CD4-positive, alpha-beta T cell (primary cell): ENCODE measurements around the gene LRRC75A. TPM values are rescaled to one million over a fixed set of nuclear protein-coding genes. Genes with fewer than 3 reads are reported as not detected.
A peak's percentile ranks its signal among the peaks of the same experiment; 100 is the strongest.

Experiments
- ATAC-seq: fragments of 200-7000 bp; cut with Tn5 transposase; one replicate; pipeline ENCODE4 v1.10.0; 2022; ENCODE audit warnings: mild to moderate bottlenecking; ENCODE audit not compliant: poor library complexity
- CTCF ChIA-PET: fragments of 350-600 bp; sonication (Branson Sonifier 250); formaldehyde crosslinking; loops from one replicate; lab custom pipeline; 2021; ENCODE audit warnings: antibody characterized with exemption, inconsistent platforms; lab: Charles Lee
- POLR2A ChIA-PET: fragments of 350-600 bp; sonication (Branson Sonifier 250); formaldehyde crosslinking; loops from one replicate; lab custom pipeline; 2021; ENCODE audit warnings: antibody characterized with exemption, inconsistent platforms; lab: Charles Lee
- DNase-seq, 14 experiments: peaks; one replicate each; pipeline ENCODE4 v3.0.0-alpha.2; 2013 to 2020; ENCODE audit warnings: mixed read lengths in 2 of 14
- H3K27ac ChIP-seq, 2 donors: one replicate each; pipeline versions ENCODE4 v1.5.1 to v1.7.0; 2013; ENCODE audit warnings: low read length in 2 of 2, low read depth in 1 of 2, mild to moderate bottlenecking in 1 of 2
- H3K27me3 ChIP-seq, 2 experiments: 1 replicate in 1 of 2; 2 replicates in 1 of 2; pipeline versions ENCODE4 v1.6.1 to v1.7.0; 2013; ENCODE audit warnings: low read length in 2 of 2, control low read depth in 1 of 2, mild to moderate bottlenecking in 1 of 2, moderate library complexity in 1 of 2; ENCODE audit not compliant: insufficient read depth in 2 of 2, control insufficient read depth in 1 of 2
- H3K36me3 ChIP-seq: one replicate; pipeline ENCODE4 v1.6.1; 2013; ENCODE audit warnings: low read length, control low read depth; ENCODE audit not compliant: insufficient read depth
- H3K4me1 ChIP-seq: one replicate; pipeline ENCODE4 v1.6.1; 2013; ENCODE audit warnings: low read length, control low read depth; ENCODE audit not compliant: insufficient read depth
- H3K4me3 ChIP-seq: one replicate; pipeline ENCODE4 v1.5.1; 2013; ENCODE audit warnings: mild to moderate bottlenecking, low read length, moderate library complexity
- H3K9me3 ChIP-seq, 2 experiments: 1 replicate in 1 of 2; 2 replicates in 1 of 2; pipeline versions ENCODE4 v1.6.1 to v1.7.0; 2013; ENCODE audit warnings: low read length in 2 of 2, mild to moderate bottlenecking in 2 of 2, control low read depth in 1 of 2, moderate library complexity in 1 of 2; ENCODE audit not compliant: control insufficient read depth in 1 of 2, insufficient read depth in 1 of 2
- H3K27ac Mint-ChIP-seq: one replicate; pipeline ENCODE4 v1.8.0; 2020; ENCODE audit warnings: mixed read lengths
- H3K27me3 Mint-ChIP-seq: one replicate; pipeline ENCODE4 v1.8.0; 2021; ENCODE audit warnings: mixed read lengths
- H3K36me3 Mint-ChIP-seq: one replicate; pipeline ENCODE4 v1.8.0; 2021; ENCODE audit warnings: low read depth, mixed read lengths
- H3K4me1 Mint-ChIP-seq: one replicate; pipeline ENCODE4 v1.8.0; 2021; ENCODE audit warnings: low read depth, mixed read lengths
- H3K4me3 Mint-ChIP-seq: one replicate; pipeline ENCODE4 v1.8.0; 2020; ENCODE audit warnings: mild to moderate bottlenecking, mixed read lengths
- H3K9me3 Mint-ChIP-seq: one replicate; pipeline ENCODE4 v1.8.0; 2020; ENCODE audit warnings: mixed read lengths
- intact Hi-C, 2 experiments: fragments of 100-400 bp; cut with DNase I in 1 of 2; cut with micrococcal nuclease in 1 of 2; formaldehyde crosslinking; loops; one replicate each; pipeline versions ENCODE4 v1.15.1 to v1.9.0; 2023 to 2025; cut with DNase I, micrococcal nuclease
- total RNA-seq, 174 experiments: library from RNA in 2 of 174; stranded (reverse) in 2 of 174; gene quantifications; one replicate each; pipeline ENCODE4 v1.2.3 and lab custom pipeline; 2021 to 2026
- TF ChIP-seq, protein P1 (sequence below): fragments of 200-600 bp; IDR thresholded peaks from one replicate; pipeline ENCODE4 v1.8.0; 2022; ENCODE audit warnings: antibody characterized with exemption, mild to moderate bottlenecking

The LRRC75A gene
- total RNA-seq, 2 experiments from 2014 or later = 1.5 to 1.9 TPM

DNA sequence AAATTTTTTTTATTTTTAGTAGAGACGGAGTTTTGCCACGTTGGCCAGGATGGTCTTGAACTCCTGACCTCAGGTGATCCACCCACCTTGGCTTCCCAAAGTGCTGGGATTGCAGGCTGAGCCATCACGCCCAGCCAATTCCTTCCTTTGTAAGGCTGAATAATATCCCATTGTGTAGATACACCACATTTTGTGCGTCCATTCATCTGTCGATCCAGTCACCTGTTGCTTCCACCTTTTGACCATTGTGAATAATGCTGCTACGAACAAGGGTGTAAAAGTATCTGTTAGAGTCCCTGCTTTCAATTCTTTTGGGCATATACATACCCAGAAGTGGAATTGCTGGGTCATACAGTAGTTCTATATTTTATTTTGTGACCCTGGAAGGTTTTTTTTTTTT is 61.3 kb downstream of the LRRC75A start:
- no peaks in the 10 kb centered on the region for H3K27me3 Mint-ChIP-seq
- no peaks in the 10 kb centered on the region for H3K27me3 ChIP-seq
- peaks cover 7% of the 10 kb centered on the region for H3K4me1 ChIP-seq
- no peak overlapping the region for H3K27ac Mint-ChIP-seq
- H3K27ac ChIP-seq = no peak overlapping the region
- POLR2A ChIA-PET = no interaction called here
- no peak overlapping the region for H3K4me3 Mint-ChIP-seq
- intact Hi-C loops = no loop called here
- H3K4me3 ChIP-seq = no peak overlapping the region
- H3K4me1 Mint-ChIP-seq = peaks cover 3% of the 10 kb centered on the region
- no peaks in the 10 kb centered on the region for H3K9me3 Mint-ChIP-seq
- TF ChIP-seq, protein P1, sequence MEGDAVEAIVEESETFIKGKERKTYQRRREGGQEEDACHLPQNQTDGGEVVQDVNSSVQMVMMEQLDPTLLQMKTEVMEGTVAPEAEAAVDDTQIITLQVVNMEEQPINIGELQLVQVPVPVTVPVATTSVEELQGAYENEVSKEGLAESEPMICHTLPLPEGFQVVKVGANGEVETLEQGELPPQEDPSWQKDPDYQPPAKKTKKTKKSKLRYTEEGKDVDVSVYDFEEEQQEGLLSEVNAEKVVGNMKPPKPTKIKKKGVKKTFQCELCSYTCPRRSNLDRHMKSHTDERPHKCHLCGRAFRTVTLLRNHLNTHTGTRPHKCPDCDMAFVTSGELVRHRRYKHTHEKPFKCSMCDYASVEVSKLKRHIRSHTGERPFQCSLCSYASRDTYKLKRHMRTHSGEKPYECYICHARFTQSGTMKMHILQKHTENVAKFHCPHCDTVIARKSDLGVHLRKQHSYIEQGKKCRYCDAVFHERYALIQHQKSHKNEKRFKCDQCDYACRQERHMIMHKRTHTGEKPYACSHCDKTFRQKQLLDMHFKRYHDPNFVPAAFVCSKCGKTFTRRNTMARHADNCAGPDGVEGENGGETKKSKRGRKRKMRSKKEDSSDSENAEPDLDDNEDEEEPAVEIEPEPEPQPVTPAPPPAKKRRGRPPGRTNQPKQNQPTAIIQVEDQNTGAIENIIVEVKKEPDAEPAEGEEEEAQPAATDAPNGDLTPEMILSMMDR = no peak
- H3K9me3 ChIP-seq = no peaks in the 10 kb centered on the region
- peaks cover 52% of the 10 kb centered on the region for H3K36me3 Mint-ChIP-seq
- H3K36me3 ChIP-seq = peaks cover 50% of the 10 kb centered on the region
- CTCF ChIA-PET = no interaction called here
- ATAC-seq = no peak
- no peak for DNase-seq

DNA sequence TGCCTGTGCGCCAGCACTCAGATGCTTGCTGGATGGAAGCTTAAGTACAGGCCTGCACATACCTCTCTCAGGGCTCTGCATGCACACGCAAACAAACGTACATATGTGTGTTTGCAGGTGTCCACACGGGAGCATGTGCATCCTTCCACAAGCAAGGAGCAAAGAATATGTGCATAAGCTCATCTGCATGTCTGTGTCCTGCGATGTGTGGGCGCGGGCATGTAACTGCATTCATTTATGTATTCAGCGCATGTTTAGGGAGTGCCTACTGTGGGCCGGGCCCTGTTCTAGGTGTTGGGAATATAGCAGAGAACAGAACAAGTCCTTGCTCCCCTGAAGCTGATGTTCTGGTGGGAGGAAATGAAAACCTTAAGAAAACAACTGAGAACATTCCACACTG is 62.9 kb downstream of the LRRC75A start:
- POLR2A ChIA-PET = interaction anchor here (0.8 to 1.5 kb wide), 2 partner anchors 12 to 13 kb away, joined by 3 to 5 read pairs; no protein-coding TSS in a partner anchor
- intact Hi-C loops = no loop called here
- H3K4me3 ChIP-seq = no peak overlapping the region
- DNase-seq = no peak
- TF ChIP-seq, protein P1 = no peak
- Mint-ChIP-seq H3K27ac (no peak overlapping the region), H3K36me3 (peaks cover 59% of the 10 kb centered on the region), H3K4me1 (no peaks in the 10 kb centered on the region), H3K4me3 (no peak overlapping the region), H3K27me3 (no peaks in the 10 kb centered on the region), H3K9me3 (no peaks in the 10 kb centered on the region)
- H3K36me3 ChIP-seq = peaks cover 59% of the 10 kb centered on the region
- CTCF ChIA-PET = no interaction called here
- H3K27ac ChIP-seq = no peak overlapping the region
- no peaks in the 10 kb centered on the region for H3K9me3 ChIP-seq
- H3K4me1 ChIP-seq = peaks cover 7% of the 10 kb centered on the region
- ATAC-seq = no peak
- H3K27me3 ChIP-seq = no peaks in the 10 kb centered on the region

DNA sequence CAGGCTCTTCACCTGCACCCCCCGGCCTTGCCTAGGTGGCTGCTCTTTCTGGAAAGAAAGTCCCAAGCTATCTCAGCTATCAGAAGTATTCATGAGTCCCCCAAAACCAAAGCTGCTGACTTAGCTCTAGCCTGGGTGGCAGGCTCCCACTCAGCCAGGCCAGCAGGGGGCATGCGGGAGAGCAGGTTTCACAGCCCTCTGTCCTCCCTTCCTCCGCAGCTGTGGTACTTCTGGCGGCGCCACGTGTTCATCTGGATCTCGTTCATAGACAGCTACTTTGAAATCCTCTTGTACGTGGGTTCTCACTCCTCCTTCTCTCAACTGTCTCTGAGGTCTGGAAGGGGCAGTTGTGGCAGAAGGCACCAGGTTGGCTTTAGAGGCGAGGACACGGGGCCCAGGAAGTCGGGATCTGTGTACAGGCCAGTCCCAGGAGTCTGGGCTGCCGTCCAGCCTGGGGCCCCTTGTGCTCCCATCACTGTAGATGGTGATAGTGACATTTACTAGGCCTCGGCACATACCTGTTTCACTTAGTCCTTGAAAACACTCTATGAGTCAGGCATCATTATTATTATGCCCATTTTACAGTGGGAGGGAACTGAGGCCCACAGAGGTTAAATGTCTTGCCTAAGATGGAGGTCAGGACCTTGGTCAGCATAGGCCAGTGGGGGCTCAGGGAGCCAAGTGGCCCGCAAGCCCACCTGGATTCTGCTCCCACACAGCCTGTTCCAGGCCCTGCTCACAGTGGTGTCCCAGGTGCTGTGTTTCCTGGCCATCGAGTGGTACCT is 63.7 kb downstream of the LRRC75A start:
- Histone ChIP-seq H3K4me3 (no peak overlapping the region), H3K4me1 (peaks cover 9% of the 10 kb centered on the region), H3K27ac (no peak overlapping the region), H3K27me3 (no peaks in the 10 kb centered on the region), H3K36me3 (peaks cover 57% of the 10 kb centered on the region), H3K9me3 (no peaks in the 10 kb centered on the region)
- CTCF ChIA-PET = interaction anchor here (1.0 to 1.4 kb wide), 4 partner anchors 9 to 93 kb away, joined by 3 to 6 read pairs (median 4); no protein-coding TSS in a partner anchor
- TF ChIP-seq, protein P1 = peak; percentile 46
- Mint-ChIP-seq H3K4me1 (no peaks in the 10 kb centered on the region), H3K36me3 (peaks cover 63% of the 10 kb centered on the region), H3K9me3 (no peaks in the 10 kb centered on the region), H3K27me3 (no peaks in the 10 kb centered on the region), H3K4me3 (no peak overlapping the region), H3K27ac (no peak overlapping the region)
- ATAC-seq (peak; percentile 84), DNase-seq (peak in 11 of 14 experiments; percentile 17 to 66 (median 42))
- intact Hi-C loops = no loop called here
- POLR2A ChIA-PET = interaction anchor here (0.6 to 3.7 kb wide), 5 partner anchors 9 to 107 kb away, joined by 3 to 17 read pairs (median 3); partner anchors contain the start of gene TRPV2
